ENCODE data around the gene TCHHL1. TPM values are rescaled to one million over a fixed set of nuclear protein-coding genes. Genes with fewer than 3 reads are reported as not detected.

Gene TCHHL1
- polyA plus RNA-seq (2012; ENCODE audit: insufficient read length, low read depth) = not detected

GRCh38 chr1:152089014-152089674, at the start of gene TCHHL1:
TCHHL1 (minus strand) TSS chr1:152089064; CDS start chr1:152088143, 921 bp downstream.
- no peak for TF ChIP-seq TAF1 (IDR thresholded peaks at IDR 0.05; ENCODE audit: borderline replicate concordance, insufficient read depth, low read length)

- TF ChIP-seq TAF1 (IDR thresholded peaks at IDR 0.05; ENCODE audit: borderline replicate concordance, insufficient read depth, low read length) = no peak
- no peak for TF ChIP-seq FOXP2 (optimal IDR thresholded peaks at IDR 0.05; ENCODE audit: borderline replicate concordance, extremely low read depth, extremely low read length, insufficient read depth)
- TF ChIP-seq SIN3A (IDR thresholded peaks at IDR 0.05; ENCODE audit: borderline replicate concordance, insufficient read depth, low read length) = no peak
- TF ChIP-seq POLR2AphosphoS5 (IDR thresholded peaks at IDR 0.05; ENCODE audit: low read depth, low read length) = no peak
- TF ChIP-seq REST (IDR thresholded peaks at IDR 0.05; ENCODE audit: insufficient read depth in 1 of 2, low read depth in 2 of 2, low read length in 2 of 2) = no peak
These were observed 48.4 kb upstream of the TCHHL1 start for GRCh38 chr1:152137215-152137614.

GRCh38 chr1:152130186-152130585, 41.3 kb upstream of the TCHHL1 start:
- TF ChIP-seq FOXP2 (optimal IDR thresholded peaks at IDR 0.05; ENCODE audit: borderline replicate concordance, extremely low read depth, extremely low read length, insufficient read depth) (no peak), TAF1 (IDR thresholded peaks at IDR 0.05; ENCODE audit: borderline replicate concordance, insufficient read depth, low read length) (no peak), SIN3A (IDR thresholded peaks at IDR 0.05; ENCODE audit: borderline replicate concordance, insufficient read depth, low read length) (no peak), POLR2AphosphoS5 (IDR thresholded peaks at IDR 0.05; ENCODE audit: low read depth, low read length) (no peak), REST (IDR thresholded peaks at IDR 0.05; ENCODE audit: insufficient read depth in 1 of 2, low read depth in 2 of 2, low read length in 2 of 2) (no peak)

GRCh38 chr1:152127673-152128072, 38.8 kb upstream of the TCHHL1 start:
- no peak for TF ChIP-seq FOXP2 (optimal IDR thresholded peaks at IDR 0.05; ENCODE audit: borderline replicate concordance, extremely low read depth, extremely low read length, insufficient read depth)
- TF ChIP-seq TAF1 (IDR thresholded peaks at IDR 0.05; ENCODE audit: borderline replicate concordance, insufficient read depth, low read length) = no peak
- TF ChIP-seq SIN3A (IDR thresholded peaks at IDR 0.05; ENCODE audit: borderline replicate concordance, insufficient read depth, low read length) = no peak
- TF ChIP-seq REST (IDR thresholded peaks at IDR 0.05; ENCODE audit: insufficient read depth in 1 of 2, low read depth in 2 of 2, low read length in 2 of 2) = no peak

- TF ChIP-seq FOXP2 (optimal IDR thresholded peaks at IDR 0.05; ENCODE audit: borderline replicate concordance, extremely low read depth, extremely low read length, insufficient read depth) (no peak), POLR2AphosphoS5 (IDR thresholded peaks at IDR 0.05; ENCODE audit: low read depth, low read length) (no peak), SIN3A (IDR thresholded peaks at IDR 0.05; ENCODE audit: borderline replicate concordance, insufficient read depth, low read length) (no peak), REST (IDR thresholded peaks at IDR 0.05; ENCODE audit: insufficient read depth in 1 of 2, low read depth in 2 of 2, low read length in 2 of 2) (no peak), TAF1 (IDR thresholded peaks at IDR 0.05; ENCODE audit: borderline replicate concordance, insufficient read depth, low read length) (no peak)
These were observed 37.1 kb upstream of the TCHHL1 start for GRCh38 chr1:152125834-152126443.
